Thoracic aorta (tissue), 2 donors: ENCODE data around the gene CLCNKB. TPM values are rescaled to one million over a fixed set of nuclear protein-coding genes. Genes with fewer than 3 reads are reported as not detected.

Experiments
- ATAC-seq: fragments of 150-250 bp; one replicate; pipeline ENCODE4 v1.8.0; 2017; ENCODE audit warnings: low read depth; ENCODE audit not compliant: insufficient number of reproducible peaks, low FRiP score
- DNase-seq: peaks from one replicate; pipeline ENCODE4 v3.0.0-alpha.2; 2020; ENCODE audit warnings: low spot score
- H3K27ac ChIP-seq, 2 donors: fragments of 200-600 bp; sonication (generic); 1 replicate in 1 of 2; 2 replicates in 1 of 2; pipeline ENCODE4 v1.5.1; 2016; ENCODE audit warnings: mild to moderate bottlenecking in 2 of 2, moderate library complexity in 2 of 2
- H3K27me3 ChIP-seq: fragments of 200-600 bp; sonication (generic); replicated peaks from 2 replicates; pipeline ENCODE4 v1.6.0; 2016; ENCODE audit warnings: mild to moderate bottlenecking; ENCODE audit not compliant: insufficient read depth
- H3K36me3 ChIP-seq: fragments of 200-600 bp; sonication (generic); one replicate; pipeline ENCODE4 v1.5.1; 2016
- H3K4me1 ChIP-seq, 2 donors: fragments of 200-600 bp; sonication (generic); 1 replicate in 1 of 2; 2 replicates in 1 of 2; pipeline versions ENCODE4 v1.5.1 to v1.6.0; 2016; ENCODE audit warnings: low read depth in 2 of 2, mild to moderate bottlenecking in 1 of 2; ENCODE audit not compliant: control insufficient read depth in 1 of 2
- H3K4me3 ChIP-seq: fragments of 200-600 bp; sonication (generic); 2 replicates; pipeline ENCODE4 v1.5.1; 2016; ENCODE audit warnings: mild to moderate bottlenecking
- H3K9me3 ChIP-seq: fragments of 200-600 bp; sonication (generic); 2 replicates; pipeline ENCODE4 v1.5.1; 2016
- total RNA-seq, 2 donors: library from RNA; depleted of rRNA; stranded (reverse); fragments of >200 nt; gene quantifications; one replicate each; pipeline versions ENCODE4 v1.1.0 to v1.2.3, GENCODE V29; 2016
- TF ChIP-seq, protein P1 (sequence below): fragments of 200-600 bp; sonication (generic); IDR thresholded peaks from one replicate; pipeline ENCODE4 v1.5.1; 2019; ENCODE audit warnings: antibody characterized with exemption

Gene CLCNKB
- total RNA-seq, 2 donors from 2014 or later = not detected

DNA sequence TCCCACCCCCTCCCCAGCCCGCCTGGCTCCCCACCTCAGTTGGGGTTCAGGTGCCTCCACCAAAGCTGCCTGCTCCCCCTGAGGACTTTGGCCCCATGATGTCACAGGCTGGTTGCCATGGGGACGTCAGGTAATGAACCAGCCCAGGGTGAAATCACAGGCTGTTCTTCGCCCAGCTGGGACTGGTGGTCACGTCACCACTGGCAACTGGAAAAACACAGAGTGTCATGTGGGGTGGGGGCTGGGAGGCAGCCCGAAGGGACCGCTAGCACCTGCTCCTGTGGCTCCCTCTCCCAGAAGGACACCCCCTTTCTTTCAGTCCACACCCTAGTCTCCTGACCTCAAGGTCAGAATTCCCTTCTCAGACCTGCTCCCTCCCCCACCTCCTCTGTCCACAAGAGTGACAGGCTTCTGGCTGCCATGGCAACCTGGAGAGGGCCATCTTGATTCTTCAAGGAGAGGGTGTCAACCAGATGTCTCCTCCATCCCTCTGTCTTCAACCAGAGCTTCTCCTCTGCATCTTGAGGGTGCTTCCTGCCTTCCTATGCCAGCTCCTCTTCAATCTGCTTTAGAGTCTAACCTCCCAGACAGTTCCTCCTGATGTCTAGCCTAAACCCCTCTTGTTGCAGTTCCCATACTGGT, 23.7 kb downstream of the CLCNKB start:
- Histone ChIP-seq H3K4me1 (peaks cover 4 to 23% of the 10 kb centered on the region in 2 donors), H3K4me3 (no peak overlapping the region), H3K9me3 (no peaks in the 10 kb centered on the region), H3K27me3 (no peaks in the 10 kb centered on the region), H3K27ac (no peak overlapping the region), H3K36me3 (no peaks in the 10 kb centered on the region)
- ATAC-seq = no peak
- no peak for DNase-seq
- TF ChIP-seq, protein P1, sequence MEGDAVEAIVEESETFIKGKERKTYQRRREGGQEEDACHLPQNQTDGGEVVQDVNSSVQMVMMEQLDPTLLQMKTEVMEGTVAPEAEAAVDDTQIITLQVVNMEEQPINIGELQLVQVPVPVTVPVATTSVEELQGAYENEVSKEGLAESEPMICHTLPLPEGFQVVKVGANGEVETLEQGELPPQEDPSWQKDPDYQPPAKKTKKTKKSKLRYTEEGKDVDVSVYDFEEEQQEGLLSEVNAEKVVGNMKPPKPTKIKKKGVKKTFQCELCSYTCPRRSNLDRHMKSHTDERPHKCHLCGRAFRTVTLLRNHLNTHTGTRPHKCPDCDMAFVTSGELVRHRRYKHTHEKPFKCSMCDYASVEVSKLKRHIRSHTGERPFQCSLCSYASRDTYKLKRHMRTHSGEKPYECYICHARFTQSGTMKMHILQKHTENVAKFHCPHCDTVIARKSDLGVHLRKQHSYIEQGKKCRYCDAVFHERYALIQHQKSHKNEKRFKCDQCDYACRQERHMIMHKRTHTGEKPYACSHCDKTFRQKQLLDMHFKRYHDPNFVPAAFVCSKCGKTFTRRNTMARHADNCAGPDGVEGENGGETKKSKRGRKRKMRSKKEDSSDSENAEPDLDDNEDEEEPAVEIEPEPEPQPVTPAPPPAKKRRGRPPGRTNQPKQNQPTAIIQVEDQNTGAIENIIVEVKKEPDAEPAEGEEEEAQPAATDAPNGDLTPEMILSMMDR = no peak

DNA sequence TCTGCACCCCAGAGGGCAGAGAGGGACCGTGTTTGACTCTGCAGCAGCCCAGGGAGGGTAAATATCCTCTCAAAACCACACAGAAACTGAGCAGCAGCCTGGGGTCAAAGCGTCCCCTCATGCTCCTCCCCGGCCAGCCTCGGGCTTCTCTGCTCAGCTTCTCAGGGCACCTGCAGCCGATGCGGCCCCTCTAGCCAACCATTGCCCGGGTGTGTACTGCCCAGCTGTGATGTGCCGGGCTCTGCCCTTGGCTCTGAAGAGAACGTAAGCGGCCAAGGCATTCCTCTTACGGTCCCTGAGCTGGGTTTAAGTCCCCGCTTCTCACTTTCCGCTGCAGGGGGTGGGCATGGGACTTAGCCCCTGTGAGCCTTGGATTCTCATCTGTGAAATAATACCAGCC, 24.4 kb downstream of the CLCNKB start:
- TF ChIP-seq, protein P1 = no peak
- H3K36me3 ChIP-seq = no peaks in the 10 kb centered on the region
- peaks cover 4 to 26% of the 10 kb centered on the region in 2 donors for H3K4me1 ChIP-seq
- DNase-seq (no peak), ATAC-seq (no peak)
- H3K27me3 ChIP-seq = no peaks in the 10 kb centered on the region
- no peak overlapping the region for H3K4me3 ChIP-seq
- H3K9me3 ChIP-seq = no peaks in the 10 kb centered on the region
- H3K27ac ChIP-seq = no peak overlapping the region

DNA sequence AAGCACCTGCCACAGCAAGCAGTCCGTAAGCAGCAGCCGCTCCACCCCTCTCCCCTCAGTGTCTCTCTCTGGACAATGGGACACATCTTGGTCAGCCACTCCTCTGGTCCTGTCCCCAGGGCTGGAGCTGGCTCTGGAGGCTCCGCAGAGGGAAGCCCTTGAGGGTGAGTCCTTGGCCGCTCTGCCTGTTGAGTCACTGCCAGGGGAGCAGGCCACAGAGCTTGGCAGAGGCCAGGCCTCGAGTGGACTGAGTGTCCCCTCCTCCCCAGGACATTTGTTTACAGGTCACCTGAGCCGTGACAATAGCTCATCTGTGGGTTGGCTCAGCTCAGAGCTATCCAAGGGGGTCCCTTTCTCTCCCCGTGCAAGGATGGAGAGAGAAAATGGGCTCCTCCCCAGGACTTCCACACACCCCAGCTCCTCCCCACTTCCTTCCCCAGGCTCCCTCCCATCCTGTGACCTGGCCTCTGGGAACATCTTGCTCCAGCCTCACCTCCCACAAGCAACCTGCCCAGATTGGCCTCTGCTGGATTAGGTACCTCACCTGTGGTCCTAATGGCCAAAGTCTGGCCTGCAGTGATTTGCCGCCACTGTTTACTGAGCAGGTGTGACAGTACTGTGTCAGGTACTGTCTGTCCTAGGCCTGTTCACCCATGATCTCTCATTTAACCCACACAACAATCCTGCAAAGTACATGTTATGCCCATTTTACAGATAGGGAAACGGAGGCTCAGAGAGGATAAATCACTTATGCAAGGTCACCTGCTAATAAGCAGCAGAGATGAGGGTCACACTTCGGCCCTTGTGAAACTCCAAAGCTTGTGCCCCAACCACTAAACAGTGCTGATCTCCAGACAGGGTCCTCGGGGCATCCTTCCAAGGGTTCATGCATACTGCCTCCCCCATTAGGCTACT, 25.0 kb downstream of the CLCNKB start:
- no peak for DNase-seq
- H3K27me3 ChIP-seq = no peaks in the 10 kb centered on the region
- H3K4me3 ChIP-seq = no peak overlapping the region
- TF ChIP-seq, protein P1 = no peak
- no peak overlapping the region for H3K27ac ChIP-seq
- no peaks in the 10 kb centered on the region for H3K36me3 ChIP-seq
- H3K4me1 ChIP-seq = peaks cover 7 to 31% of the 10 kb centered on the region in 2 donors
- no peak for ATAC-seq
- H3K9me3 ChIP-seq = no peaks in the 10 kb centered on the region

DNA sequence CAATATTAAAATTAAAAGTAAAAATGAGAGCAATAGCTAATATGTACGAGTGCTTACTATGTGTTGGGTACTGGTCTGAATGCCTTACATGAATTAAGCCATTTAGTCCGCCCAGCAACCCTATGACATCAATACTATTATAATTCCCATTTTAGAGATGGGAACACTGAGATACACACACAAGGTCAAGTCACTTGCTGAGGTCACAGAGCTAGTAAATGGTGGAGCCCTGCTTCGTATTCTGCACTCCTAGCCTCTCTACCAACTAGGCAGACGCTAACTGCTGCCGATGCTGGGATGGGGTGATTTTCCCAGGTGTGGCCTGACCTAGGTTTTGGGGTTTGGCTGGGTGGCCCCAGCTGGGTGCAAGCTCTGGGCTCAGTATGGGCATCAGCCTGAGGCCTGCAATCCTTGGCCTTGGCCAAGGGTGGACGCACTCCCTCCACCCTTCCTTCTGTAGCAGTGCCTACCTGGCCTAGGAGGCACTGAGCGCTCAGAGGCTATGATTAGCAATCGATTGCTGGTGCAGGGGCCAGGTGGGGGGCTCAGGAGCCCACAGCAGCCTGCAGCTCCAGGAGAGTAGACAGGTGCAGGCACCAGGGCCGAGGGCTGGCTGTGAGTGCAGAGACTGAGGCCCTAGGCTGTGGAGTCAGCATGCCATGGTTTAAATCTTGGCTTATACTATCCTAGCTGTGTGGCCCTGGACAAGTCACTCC, 27.2 kb downstream of the CLCNKB start:
- no peaks in the 10 kb centered on the region for H3K9me3 ChIP-seq
- TF ChIP-seq, protein P1 = no peak
- ATAC-seq (no peak), DNase-seq (no peak)
- no peak overlapping the region for H3K4me3 ChIP-seq
- no peaks in the 10 kb centered on the region for H3K36me3 ChIP-seq
- H3K27me3 ChIP-seq = no peaks in the 10 kb centered on the region
- peaks cover 10 to 44% of the 10 kb centered on the region in 2 donors for H3K4me1 ChIP-seq
- no peak overlapping the region for H3K27ac ChIP-seq

DNA sequence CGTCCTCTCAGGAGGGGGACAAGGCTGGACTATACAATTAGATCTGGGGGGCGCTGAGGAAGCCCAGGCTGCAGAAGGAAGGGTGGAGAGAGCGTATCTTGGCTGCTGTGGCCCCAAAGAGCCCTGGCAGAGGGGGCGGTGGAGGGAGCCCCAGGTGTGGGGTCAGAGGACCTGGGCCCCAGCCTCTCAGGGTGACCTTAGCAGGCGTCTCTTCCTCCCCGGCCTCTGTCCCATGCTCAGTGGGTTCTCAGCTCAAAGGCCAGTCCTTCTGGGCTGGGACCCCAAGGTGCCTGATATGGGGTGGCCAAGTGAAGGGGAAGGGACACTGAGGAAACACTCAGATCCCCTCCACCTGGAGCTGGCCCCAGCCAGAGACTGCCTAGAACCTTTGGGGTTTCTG, 28.0 kb downstream of the CLCNKB start:
- H3K27ac ChIP-seq = no peak overlapping the region
- H3K4me3 ChIP-seq = no peak overlapping the region
- TF ChIP-seq, protein P1 = no peak
- no peaks in the 10 kb centered on the region for H3K9me3 ChIP-seq
- DNase-seq (no peak), ATAC-seq (no peak)
- H3K4me1 ChIP-seq = peaks cover 10 to 49% of the 10 kb centered on the region in 2 donors
- H3K36me3 ChIP-seq = no peaks in the 10 kb centered on the region
- H3K27me3 ChIP-seq = no peaks in the 10 kb centered on the region
